NK-92 (cell line): ENCODE data around the gene SCP2D1.
"Not testable (repeated sequence)": the region's sequence is repeated elsewhere in the genome, so short reads cannot be mapped to it uniquely, and the experiment has no call there.

Experiments used
- DNase-seq: peaks from one replicate; lab custom pipeline; 2025; ENCODE audit not compliant: unreplicated experiment; lab: John Stamatoyannopoulos, UW

The SCP2D1 gene

GRCh38 chr20:18813483-18813882 lies at the start of gene SCP2D1:
TSS of gene SCP2D1 (plus strand) at chr20:18813783. CDS start at chr20:18813816, 33 bp downstream.
- no peak for DNase-seq

- no peak for DNase-seq
Observed at GRCh38 chr20:18767676-18768075, 45.9 kb upstream of the SCP2D1 start.

GRCh38 chr20:18773566-18773965 lies 40.0 kb upstream of the SCP2D1 start:
- DNase-seq: no peak

- DNase-seq: no peak
Observed at GRCh38 chr20:18774207-18774606, 39.4 kb upstream of the SCP2D1 start.

GRCh38 chr20:18775633-18776032 lies 38.0 kb upstream of the SCP2D1 start:
- no peak for DNase-seq

GRCh38 chr20:18778690-18779392 lies 34.7 kb upstream of the SCP2D1 start:
- DNase-seq: no peak

GRCh38 chr20:18780385-18781130 lies 33.0 kb upstream of the SCP2D1 start:
- DNase-seq: no peak

- no peak for DNase-seq
Observed at GRCh38 chr20:18781509-18781908, 32.1 kb upstream of the SCP2D1 start.

GRCh38 chr20:18783385-18783959 lies 30.1 kb upstream of the SCP2D1 start:
- no peak for DNase-seq

- DNase-seq: not testable (repeated sequence)
Observed at GRCh38 chr20:18787046-18787445, 26.5 kb upstream of the SCP2D1 start.

GRCh38 chr20:18788021-18788420 lies 25.6 kb upstream of the SCP2D1 start:
- DNase-seq: no peak

- no peak for DNase-seq
Observed at GRCh38 chr20:18790787-18791186, 22.8 kb upstream of the SCP2D1 start.

- DNase-seq: no peak
Observed at GRCh38 chr20:18793625-18794427, 19.8 kb upstream of the SCP2D1 start.

GRCh38 chr20:18794428-18794787 lies 19.2 kb upstream of the SCP2D1 start:
- no peak for DNase-seq

GRCh38 chr20:18795366-18795765 lies 18.2 kb upstream of the SCP2D1 start:
- DNase-seq: no peak

- no peak for DNase-seq
Observed at GRCh38 chr20:18796282-18796833, 17.2 kb upstream of the SCP2D1 start.

GRCh38 chr20:18801516-18801915 lies 12.1 kb upstream of the SCP2D1 start:
- DNase-seq: no peak

GRCh38 chr20:18802012-18802634 lies 11.5 kb upstream of the SCP2D1 start:
- no peak for DNase-seq

- DNase-seq: no peak
Observed at GRCh38 chr20:18805881-18806280, 7.7 kb upstream of the SCP2D1 start.

- DNase-seq: no peak
Observed at GRCh38 chr20:18808712-18809111, 4.9 kb upstream of the SCP2D1 start.

- no peak for DNase-seq
Observed at GRCh38 chr20:18811186-18811585, 2.4 kb upstream of the SCP2D1 start.
